HFF-Myc (cell line): ENCODE results near the gene CD300C.

Experiments used
- DNase-seq: peaks from one replicate; pipeline ENCODE4 v3.0.0-alpha.2; 2011; ENCODE audit warnings: low read depth; ENCODE audit errors: extremely low read depth
- H3K4me3 ChIP-seq: replicated peaks from 2 replicates; pipeline ENCODE4 v1.5.1; 2011; ENCODE audit warnings: low read depth, mild to moderate bottlenecking, control low read depth, low read length
- TF ChIP-seq, protein P1 (sequence below): IDR thresholded peaks from 2 replicates; pipeline ENCODE4 v1.5.1; 2012; ENCODE audit warnings: mild to moderate bottlenecking, low read depth, low read length, control low read depth; ENCODE audit errors: missing control alignments

CD300C gene

GRCh38 chr17:74526681-74527080 is 19.2 kb downstream of the CD300C start:
- H3K4me3 ChIP-seq, result no peak overlapping the region
- TF ChIP-seq, protein P1, sequence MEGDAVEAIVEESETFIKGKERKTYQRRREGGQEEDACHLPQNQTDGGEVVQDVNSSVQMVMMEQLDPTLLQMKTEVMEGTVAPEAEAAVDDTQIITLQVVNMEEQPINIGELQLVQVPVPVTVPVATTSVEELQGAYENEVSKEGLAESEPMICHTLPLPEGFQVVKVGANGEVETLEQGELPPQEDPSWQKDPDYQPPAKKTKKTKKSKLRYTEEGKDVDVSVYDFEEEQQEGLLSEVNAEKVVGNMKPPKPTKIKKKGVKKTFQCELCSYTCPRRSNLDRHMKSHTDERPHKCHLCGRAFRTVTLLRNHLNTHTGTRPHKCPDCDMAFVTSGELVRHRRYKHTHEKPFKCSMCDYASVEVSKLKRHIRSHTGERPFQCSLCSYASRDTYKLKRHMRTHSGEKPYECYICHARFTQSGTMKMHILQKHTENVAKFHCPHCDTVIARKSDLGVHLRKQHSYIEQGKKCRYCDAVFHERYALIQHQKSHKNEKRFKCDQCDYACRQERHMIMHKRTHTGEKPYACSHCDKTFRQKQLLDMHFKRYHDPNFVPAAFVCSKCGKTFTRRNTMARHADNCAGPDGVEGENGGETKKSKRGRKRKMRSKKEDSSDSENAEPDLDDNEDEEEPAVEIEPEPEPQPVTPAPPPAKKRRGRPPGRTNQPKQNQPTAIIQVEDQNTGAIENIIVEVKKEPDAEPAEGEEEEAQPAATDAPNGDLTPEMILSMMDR, result no peak
- no peak for DNase-seq

DNA sequence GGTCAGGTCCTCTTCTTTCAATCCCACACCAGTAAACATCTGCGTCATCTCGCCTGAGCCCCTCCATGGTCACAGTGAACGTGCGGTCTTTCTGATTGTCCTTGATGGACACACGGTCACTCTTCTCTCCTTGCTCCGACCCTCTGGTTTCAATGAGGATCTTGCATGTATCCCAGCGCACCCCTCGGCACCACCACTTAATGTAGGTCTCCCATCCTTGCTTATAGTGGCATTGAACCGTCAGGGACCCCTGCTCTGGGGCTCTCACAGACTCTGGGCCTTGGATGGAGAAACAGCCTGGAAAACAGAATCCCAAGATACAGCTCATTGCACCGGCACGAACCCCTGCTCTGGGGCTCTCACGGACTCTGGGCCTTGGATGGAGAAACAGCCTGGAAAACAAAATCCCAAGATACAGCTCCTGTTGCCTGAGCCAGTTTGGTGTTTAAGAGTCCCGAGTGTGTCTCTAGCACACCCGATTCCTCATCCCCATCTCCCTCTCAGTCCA is 20.1 kb downstream of the CD300C start:
- no peak for DNase-seq
- TF ChIP-seq, protein P1, result no peak
- H3K4me3 ChIP-seq, result no peak overlapping the region

DNA sequence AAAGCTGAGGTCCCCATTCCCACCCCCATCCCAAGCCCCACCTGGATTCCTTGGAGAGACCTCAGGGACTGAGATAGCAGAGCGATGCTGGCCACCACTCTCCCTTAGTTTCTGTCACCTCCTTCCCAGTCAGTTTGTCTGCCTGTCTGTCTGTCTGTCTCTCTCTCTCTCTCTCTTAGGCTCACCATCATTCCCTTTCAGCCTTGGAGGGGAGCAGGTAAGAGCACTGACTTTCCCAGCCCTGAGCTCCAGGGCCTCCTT is 20.5 kb downstream of the CD300C start:
- H3K4me3 ChIP-seq, result no peak overlapping the region
- no peak for DNase-seq
- TF ChIP-seq, protein P1, result no peak

GRCh38 chr17:74524653-74525464 is 21.1 kb downstream of the CD300C start:
- no peak overlapping the region for H3K4me3 ChIP-seq
- no peak for DNase-seq
- TF ChIP-seq, protein P1, result no peak

- DNase-seq, result no peak
- TF ChIP-seq, protein P1, result no peak
- H3K4me3 ChIP-seq, result no peak overlapping the region
These were observed 22.6 kb downstream of the CD300C start for GRCh38 chr17:74523308-74523707.

- TF ChIP-seq, protein P1, result no peak
- no peak overlapping the region for H3K4me3 ChIP-seq
- DNase-seq, result no peak
These were observed 23.4 kb downstream of the CD300C start for GRCh38 chr17:74522381-74523105.
